ENCODE results near the gene MKS1.

Gene MKS1

GRCh38 chr17:58192612-58193011, 26.4 kb downstream of the MKS1 start, which contains the start of gene EPX:
EPX (plus strand) TSS chr17:58192726; CDS start chr17:58192847, 121 bp downstream.
- TF ChIP-seq CTCF (IDR thresholded peaks at IDR 0.05; ENCODE audit: borderline replicate concordance, insufficient read depth, low read depth, low read length) = no peak
- H3K4me3 ChIP-seq (ENCODE audit: low read depth, low read length) = no peak within 1 kb of the TSS

- no peak for TF ChIP-seq CTCF (IDR thresholded peaks at IDR 0.05; ENCODE audit: borderline replicate concordance, insufficient read depth, low read depth, low read length)
- no peak overlapping the region for H3K4me3 ChIP-seq (ENCODE audit: low read depth, low read length)
Observed at GRCh38 chr17:58191241-58191896, 27.7 kb downstream of the MKS1 start.

DNA sequence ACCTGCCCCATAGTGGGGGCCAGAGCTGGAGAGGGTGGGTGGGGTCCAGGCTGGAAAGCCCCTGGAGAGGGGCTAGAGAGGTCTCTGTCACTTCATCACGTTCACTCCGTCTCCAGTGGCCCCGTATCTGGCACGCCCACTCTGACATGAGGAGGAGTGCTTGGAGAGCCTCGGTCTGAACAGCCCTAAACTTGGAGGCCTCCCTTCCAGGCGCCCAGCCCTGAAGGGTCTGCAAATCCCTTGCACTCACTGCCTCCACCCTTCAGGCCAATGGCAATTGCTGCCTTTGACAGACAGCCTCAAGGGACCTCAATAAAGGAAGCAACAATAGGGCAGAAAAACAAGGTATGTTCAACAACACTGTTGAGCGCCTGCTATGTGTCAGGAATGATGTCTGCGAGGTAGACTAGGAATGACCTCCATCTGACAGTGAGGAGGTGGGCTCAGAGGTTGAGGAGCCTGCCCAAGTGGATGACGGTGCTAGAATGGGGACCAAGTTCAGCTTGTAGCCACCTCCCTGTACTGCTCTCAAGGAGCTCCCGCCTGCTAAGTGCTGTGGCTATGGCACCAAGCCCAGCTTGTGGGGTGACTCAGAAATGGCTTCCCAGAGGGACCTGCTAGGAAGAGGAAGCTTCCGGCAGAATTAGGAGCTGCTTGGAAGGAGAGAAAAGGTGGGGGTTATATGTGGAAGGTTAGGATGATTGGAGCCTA, 29.5 kb downstream of the MKS1 start:
- TF ChIP-seq CTCF (IDR thresholded peaks at IDR 0.05; ENCODE audit: borderline replicate concordance, insufficient read depth, low read depth, low read length) = no peak
- no peak overlapping the region for H3K4me3 ChIP-seq (ENCODE audit: low read depth, low read length)

DNA sequence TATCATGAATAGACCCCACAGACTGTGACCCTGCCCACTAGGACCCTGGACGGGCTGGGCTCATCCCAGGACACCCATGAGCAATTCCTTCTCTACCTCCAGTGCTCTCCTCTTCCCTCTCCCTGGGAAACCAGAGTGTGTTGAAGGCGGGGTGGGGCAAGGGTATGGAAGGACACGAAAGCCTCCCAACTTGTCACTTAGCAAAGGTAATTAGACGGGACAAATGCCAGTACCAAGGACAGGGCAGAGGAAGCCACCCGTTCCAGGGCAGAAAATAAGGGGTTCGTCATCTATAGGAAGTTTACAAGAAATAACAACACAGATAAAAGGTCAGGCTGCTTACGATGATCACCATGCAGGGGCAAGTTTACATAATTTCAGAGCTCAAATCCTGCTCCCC, 31.4 kb downstream of the MKS1 start:
- H3K4me3 ChIP-seq (ENCODE audit: low read depth, low read length) = no peak overlapping the region
- no peak for TF ChIP-seq CTCF (IDR thresholded peaks at IDR 0.05; ENCODE audit: borderline replicate concordance, insufficient read depth, low read depth, low read length)

DNA sequence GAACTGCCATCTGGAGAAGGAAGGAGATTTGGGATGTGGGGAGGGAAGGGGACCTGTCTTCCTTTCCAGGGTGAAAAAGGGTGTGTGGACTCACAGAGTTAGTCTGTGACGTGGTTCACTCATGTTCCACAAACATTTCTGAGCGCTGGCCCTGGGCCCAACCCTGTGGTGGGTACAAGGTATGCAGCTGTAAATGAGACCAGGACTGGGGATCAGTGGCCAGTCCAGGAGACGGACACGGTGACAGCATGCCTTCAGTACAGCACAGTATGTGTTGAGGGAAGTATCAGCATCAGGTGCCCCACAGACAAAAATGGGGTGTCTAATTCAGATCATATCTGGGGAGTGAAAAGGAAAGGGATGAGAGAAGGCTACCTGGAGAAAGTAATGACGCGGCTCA, 32.0 kb downstream of the MKS1 start:
- no peak overlapping the region for H3K4me3 ChIP-seq (ENCODE audit: low read depth, low read length)
- no peak for TF ChIP-seq CTCF (IDR thresholded peaks at IDR 0.05; ENCODE audit: borderline replicate concordance, insufficient read depth, low read depth, low read length)

- TF ChIP-seq CTCF (IDR thresholded peaks at IDR 0.05; ENCODE audit: borderline replicate concordance, insufficient read depth, low read depth, low read length) = no peak
- H3K4me3 ChIP-seq (ENCODE audit: low read depth, low read length) = no peak overlapping the region
Observed at GRCh38 chr17:58186591-58186990, 32.5 kb downstream of the MKS1 start.
